NB4 (cell line): ENCODE measurements around the gene TP73.
"Not testable (repeated sequence)": the region's sequence is repeated elsewhere in the genome, so short reads cannot be mapped to it uniquely, and the experiment has no call there.

Experiments
- DNase-seq: peaks from one replicate; pipeline ENCODE4 v3.0.0; 2010; ENCODE audit warnings: low read depth
- H3K4me3 ChIP-seq: one replicate; pipeline ENCODE4 v1.5.1; 2011; ENCODE audit warnings: mild to moderate bottlenecking, low read depth, low read length, moderate library complexity
- MYC ChIP-seq: IDR thresholded peaks from 2 replicates; pipeline ENCODE4 v1.6.1; 2011; ENCODE audit warnings: low read depth, low read length
- POLR2A ChIP-seq: IDR thresholded peaks from 2 replicates; pipeline ENCODE4 v1.6.1; 2011; ENCODE audit warnings: mild to moderate bottlenecking; ENCODE audit not compliant: insufficient read length; ENCODE audit errors: extremely low read depth
- TF ChIP-seq, protein P1 (sequence below): IDR thresholded peaks from one replicate; pipeline ENCODE4 v1.5.1; 2012; ENCODE audit warnings: low read depth, low read length
- TF ChIP-seq, protein P2 (sequence below): IDR thresholded peaks from 2 replicates; pipeline ENCODE4 v1.6.1; 2011; ENCODE audit warnings: low read depth, low read length

Gene TP73

DNA sequence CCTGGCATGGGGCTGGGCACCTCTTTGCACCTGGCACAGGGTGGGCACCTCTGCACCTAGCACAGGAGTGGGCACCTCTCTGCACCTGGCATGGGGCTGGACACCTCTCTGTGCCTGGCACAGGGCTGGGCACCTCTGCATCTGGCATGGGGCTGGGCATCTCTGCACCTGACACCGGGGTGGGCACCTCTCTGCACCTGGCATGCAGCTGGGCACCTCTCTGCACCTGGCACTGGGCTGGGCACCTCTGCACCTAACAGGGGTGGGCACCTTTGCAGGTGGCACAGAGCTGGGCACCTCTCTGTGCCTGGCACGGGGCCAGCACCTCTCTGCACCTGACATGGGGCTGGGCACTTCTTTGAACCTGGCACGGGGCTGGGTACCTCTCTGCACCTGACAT is 70.5 kb downstream of the TP73 start:
- no peak for DNase-seq
- H3K4me3 ChIP-seq, result no peak overlapping the region
- TF ChIP-seq MYC (no peak), POLR2A (no peak)
- TF ChIP-seq, protein P1, sequence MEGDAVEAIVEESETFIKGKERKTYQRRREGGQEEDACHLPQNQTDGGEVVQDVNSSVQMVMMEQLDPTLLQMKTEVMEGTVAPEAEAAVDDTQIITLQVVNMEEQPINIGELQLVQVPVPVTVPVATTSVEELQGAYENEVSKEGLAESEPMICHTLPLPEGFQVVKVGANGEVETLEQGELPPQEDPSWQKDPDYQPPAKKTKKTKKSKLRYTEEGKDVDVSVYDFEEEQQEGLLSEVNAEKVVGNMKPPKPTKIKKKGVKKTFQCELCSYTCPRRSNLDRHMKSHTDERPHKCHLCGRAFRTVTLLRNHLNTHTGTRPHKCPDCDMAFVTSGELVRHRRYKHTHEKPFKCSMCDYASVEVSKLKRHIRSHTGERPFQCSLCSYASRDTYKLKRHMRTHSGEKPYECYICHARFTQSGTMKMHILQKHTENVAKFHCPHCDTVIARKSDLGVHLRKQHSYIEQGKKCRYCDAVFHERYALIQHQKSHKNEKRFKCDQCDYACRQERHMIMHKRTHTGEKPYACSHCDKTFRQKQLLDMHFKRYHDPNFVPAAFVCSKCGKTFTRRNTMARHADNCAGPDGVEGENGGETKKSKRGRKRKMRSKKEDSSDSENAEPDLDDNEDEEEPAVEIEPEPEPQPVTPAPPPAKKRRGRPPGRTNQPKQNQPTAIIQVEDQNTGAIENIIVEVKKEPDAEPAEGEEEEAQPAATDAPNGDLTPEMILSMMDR, result no peak
- TF ChIP-seq, protein P2, sequence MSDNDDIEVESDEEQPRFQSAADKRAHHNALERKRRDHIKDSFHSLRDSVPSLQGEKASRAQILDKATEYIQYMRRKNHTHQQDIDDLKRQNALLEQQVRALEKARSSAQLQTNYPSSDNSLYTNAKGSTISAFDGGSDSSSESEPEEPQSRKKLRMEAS, result no peak

GRCh38 chr1:3724416-3725030 is 72.2 kb downstream of the TP73 start:
- H3K4me3 ChIP-seq, result not testable (repeated sequence)
- peak; percentile 87 for DNase-seq
- TF ChIP-seq, protein P2, result 0 out of 2 replicates have a peak, but pooled peaks have one; percentile 19
- TF ChIP-seq, protein P1, result peak; percentile 84

GRCh38 chr1:3725366-3725765 is 73.0 kb downstream of the TP73 start:
- no peak overlapping the region for H3K4me3 ChIP-seq
- no peak for DNase-seq
- TF ChIP-seq POLR2A, result no peak
- TF ChIP-seq, protein P2, result no peak
- TF ChIP-seq, protein P1, result no peak
- TF ChIP-seq MYC, result no peak

DNA sequence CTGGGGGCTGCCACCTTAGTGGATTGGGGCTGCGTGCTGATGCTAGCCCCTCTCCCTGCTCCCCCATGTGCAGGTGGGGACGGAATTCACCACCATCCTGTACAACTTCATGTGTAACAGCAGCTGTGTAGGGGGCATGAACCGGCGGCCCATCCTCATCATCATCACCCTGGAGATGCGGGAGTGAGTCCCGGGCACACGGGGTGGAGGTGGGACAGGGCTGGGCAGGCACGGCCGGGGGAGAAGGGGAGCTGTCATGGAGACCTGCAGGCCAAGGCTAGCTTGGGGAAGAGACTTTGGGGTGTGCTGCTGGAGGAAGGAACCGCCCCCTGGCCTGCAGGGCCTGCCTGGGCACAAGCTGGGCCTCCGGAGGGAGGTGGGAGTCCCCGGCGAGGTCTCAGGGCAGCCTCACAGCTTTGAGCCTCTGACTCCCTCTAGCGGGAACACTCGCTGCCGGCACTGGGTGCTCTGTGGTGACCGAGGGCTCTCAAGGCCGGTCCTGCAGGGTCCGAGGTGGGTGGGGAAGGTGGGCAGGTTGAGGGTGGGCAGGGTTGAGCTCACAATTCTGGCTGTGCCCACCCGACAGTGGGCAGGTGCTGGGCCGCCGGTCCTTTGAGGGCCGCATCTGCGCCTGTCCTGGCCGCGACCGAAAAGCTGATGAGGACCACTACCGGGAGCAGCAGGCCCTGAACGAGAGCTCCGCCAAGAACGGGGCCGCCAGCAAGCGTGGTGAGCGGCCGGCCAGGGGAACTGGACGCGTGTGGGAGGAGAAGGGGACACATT is 74.9 kb downstream of the TP73 start:
- TF ChIP-seq, protein P1, result peak; percentile 76
- TF ChIP-seq, protein P2, result no peak
- no peak overlapping the region for H3K4me3 ChIP-seq
- peak; percentile 77 for DNase-seq

DNA sequence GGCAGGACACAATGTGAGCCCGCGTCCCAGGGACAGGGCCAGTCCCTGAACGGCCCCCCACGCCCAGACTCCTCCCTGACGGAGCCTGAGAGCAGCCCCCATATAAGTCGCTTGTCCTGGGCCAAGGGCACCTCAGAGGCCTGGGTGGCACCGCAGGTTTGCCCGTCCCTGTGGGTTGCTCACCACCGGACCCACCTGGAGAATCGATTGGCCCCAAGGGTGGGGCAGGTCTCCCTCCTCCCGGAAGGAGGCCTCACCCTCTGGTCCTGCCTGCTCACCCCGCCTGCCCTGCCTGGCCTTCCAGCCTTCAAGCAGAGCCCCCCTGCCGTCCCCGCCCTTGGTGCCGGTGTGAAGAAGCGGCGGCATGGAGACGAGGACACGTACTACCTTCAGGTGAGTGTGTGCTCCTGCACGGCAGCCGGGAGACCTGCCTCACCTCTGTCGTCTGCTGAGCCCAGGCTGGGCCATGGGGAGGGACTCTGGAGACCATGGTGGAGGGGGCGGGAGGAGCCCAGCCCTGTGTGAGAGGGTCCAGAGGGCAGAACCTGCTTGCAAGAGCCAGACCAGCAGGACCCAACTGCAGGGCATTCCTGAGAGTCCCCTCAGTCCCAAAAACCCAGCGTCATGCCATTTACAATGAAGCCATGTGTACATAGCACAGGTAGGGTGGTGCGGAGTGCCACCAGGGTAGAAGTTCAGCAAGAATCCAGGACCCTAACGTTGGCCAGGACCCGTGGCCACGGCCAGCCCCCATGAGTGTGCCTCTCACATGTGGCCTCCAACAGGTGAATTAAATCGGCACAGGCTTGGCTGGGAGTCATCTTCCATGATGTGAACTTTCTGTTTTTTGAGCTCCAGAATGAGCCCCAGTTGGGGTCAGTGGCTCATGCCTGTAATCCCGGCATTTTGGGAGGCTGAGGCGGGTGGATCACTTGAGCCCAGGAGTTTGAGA is 75.8 kb downstream of the TP73 start:
- TF ChIP-seq MYC, result no peak
- TF ChIP-seq, protein P2, result no peak
- TF ChIP-seq, protein P1, result no peak
- no peak for TF ChIP-seq POLR2A
- DNase-seq, result no peak
- H3K4me3 ChIP-seq, result no peak overlapping the region
